Transverse colon (tissue), 4 donors: ENCODE measurements around the gene RPS6KA4. TPM values are rescaled to one million over a fixed set of nuclear protein-coding genes. Genes with fewer than 3 reads are reported as not detected.

Experiments used
- DNase-seq: peaks from one replicate; pipeline ENCODE4 v3.0.0-alpha.2; 2019
- H3K27ac ChIP-seq, 4 donors: fragments of 200-600 bp; sonication (generic); 2 replicates each; pipeline ENCODE4 v1.5.1; 2016 to 2018; ENCODE audit warnings: inconsistent platforms in 4 of 4
- H3K27me3 ChIP-seq: fragments of 200-600 bp; sonication (generic); 2 replicates; pipeline ENCODE4 v1.5.1; 2017; ENCODE audit warnings: inconsistent platforms
- H3K36me3 ChIP-seq, 4 donors: fragments of 200-600 bp; sonication (generic); 2 replicates each; pipeline ENCODE4 v1.5.1; 2017 to 2019; ENCODE audit warnings: inconsistent platforms in 4 of 4
- H3K4me1 ChIP-seq, 4 donors: fragments of 200-600 bp; sonication (generic); 2 replicates each; pipeline ENCODE4 v1.5.1; 2017 to 2020; ENCODE audit warnings: inconsistent platforms in 4 of 4
- H3K4me3 ChIP-seq, 4 donors: fragments of 200-600 bp; sonication (generic); 1 replicate in 1 of 4; 2 replicates in 3 of 4; pipeline versions ENCODE4 v1.5.1 to v1.6.1; 2017 to 2019; ENCODE audit warnings: inconsistent platforms in 4 of 4
- H3K9me3 ChIP-seq, 2 donors: fragments of 200-600 bp; sonication (generic); 2 replicates each; pipeline ENCODE4 v1.5.1; 2017 to 2019; ENCODE audit warnings: inconsistent platforms in 2 of 2
- CTCF ChIP-seq, 5 experiments: fragments of 200-600 bp in 3 of 5; fragments of 450-650 bp in 2 of 5; sonication (generic) in 3 of 5; IDR thresholded peaks; 1 replicate in 2 of 5; 2 replicates in 3 of 5; pipeline ENCODE4 v1.5.1; 2016 to 2017; ENCODE audit warnings: antibody characterized with exemption in 5 of 5, inconsistent platforms in 3 of 5, mild to moderate bottlenecking in 2 of 5, moderate library complexity in 1 of 5
- EP300 ChIP-seq: sonication (generic); formaldehyde crosslinking; IDR thresholded peaks from one replicate; pipeline ENCODE4 v1.6.1; 2017; ENCODE audit warnings: antibody characterized with exemption, low read depth
- POLR2A ChIP-seq: fragments of 450-650 bp; IDR thresholded peaks from one replicate; pipeline ENCODE4 v1.6.1; 2016; ENCODE audit warnings: antibody characterized with exemption, mild to moderate bottlenecking, moderate library complexity
- POLR2AphosphoS5 ChIP-seq, 3 donors: sonication (generic); formaldehyde crosslinking; IDR thresholded peaks; one replicate each; pipeline ENCODE4 v1.6.1; 2016; ENCODE audit warnings: antibody characterized with exemption in 3 of 3
- WGBS, 2 donors: methylation state at CpG; one replicate each; pipeline ENCODE4 v1.1.5; 2018; ENCODE audit warnings: low coverage in 1 of 2; 5-methylcytosine and 5-hydroxymethylcytosine counted together
- in situ Hi-C, 4 donors: fragments of 200-750 bp; cut with MboI; loops; one replicate each; pipeline versions ENCODE4 v1.15.0 to v1.15.1; 2017; ENCODE audit warnings: low sequenced_read_pairs in 3 of 4, low pct_ligation_motif_present in 1 of 4, low pct_unique_long_range_greater_than_20kb in 1 of 4
- intact Hi-C: fragments of 100-400 bp; cut with DNase I; formaldehyde crosslinking; loops from one replicate; pipeline ENCODE4 v1.15.1; 2023; ENCODE audit warnings: low total_unique reads
- total RNA-seq, 4 donors: library from RNA; depleted of rRNA; stranded (reverse); fragments of >200 nt; gene quantifications; one replicate each; pipeline ENCODE4 v1.1.0, GENCODE V29; 2016

Gene RPS6KA4
- total RNA-seq, 4 donors from 2014 or later, result 14.5 to 86.0 (median 34.5) TPM

DNA sequence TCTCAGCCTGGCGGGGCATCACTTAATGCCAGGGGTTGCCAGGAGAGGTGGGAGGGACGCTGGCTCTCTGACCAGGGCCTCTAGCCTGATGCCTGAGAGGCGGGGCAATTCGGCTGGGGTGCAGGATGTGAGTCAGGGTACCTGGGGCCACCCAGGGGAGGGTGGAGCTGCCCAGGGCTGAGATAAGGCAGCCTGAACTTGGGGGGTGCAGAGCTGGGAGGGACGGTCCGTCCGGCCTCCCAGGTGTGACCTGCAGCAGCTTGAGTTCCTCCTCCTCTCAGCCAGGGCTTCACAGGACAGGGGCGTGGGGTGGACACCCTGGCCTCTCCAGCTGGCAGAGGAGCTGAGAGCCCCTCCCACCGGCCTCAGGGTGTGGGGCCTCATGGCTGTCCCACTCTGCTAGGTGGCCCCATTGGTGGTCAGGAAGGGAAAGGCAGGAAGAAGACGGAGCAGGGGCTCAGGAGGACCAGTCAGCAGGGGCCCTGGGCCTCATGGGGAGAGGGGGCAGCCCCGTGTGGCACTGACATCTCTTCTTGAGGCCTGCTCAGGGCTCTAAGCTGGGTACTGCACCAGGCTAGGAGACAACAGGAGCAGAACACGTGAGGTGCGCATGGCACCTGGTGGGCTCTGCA lies 942 bp upstream of the RPS6KA4 start:
- peaks cover 21 to 41% (median 36%) of the 10 kb centered on the region in 4 donors for H3K4me1 ChIP-seq
- peak overlapping the region in 3 of 4 donors; percentile 58 to 76 (median 73) for H3K4me3 ChIP-seq
- peak; percentile 32 for DNase-seq
- H3K27ac ChIP-seq, result peak overlapping the region; percentile 82 to 92 (median 88)
- no peaks in the 10 kb centered on the region for H3K9me3 ChIP-seq
- H3K27me3 ChIP-seq, result no peaks in the 10 kb centered on the region
- WGBS, 2 donors, result 54% methylated on average over 13 of the region's 13 CpGs; no CpG with 5 or more reads in 1 of the 2 donors
- no peak for TF ChIP-seq POLR2A
- peaks cover 0 to 7% (median 0%) of the 10 kb centered on the region in 4 donors for H3K36me3 ChIP-seq
- in situ Hi-C loops, result no loop called here
- intact Hi-C loops, result no loop called here

GRCh38 chr11:64358536-64358906 lies 441 bp upstream of the RPS6KA4 start:
- intact Hi-C loops (no loop called here), in situ Hi-C loops (no loop called here)
- WGBS, 2 donors, result 13% methylated on average over 5 of the region's 7 CpGs; no CpG with 5 or more reads in 1 of the 2 donors

GRCh38 chr11:64359712-64360445 lies 917 bp downstream of the RPS6KA4 start:
- peaks cover 0 to 11% (median 3%) of the 10 kb centered on the region in 4 donors for H3K36me3 ChIP-seq
- H3K9me3 ChIP-seq, result no peaks in the 10 kb centered on the region
- H3K27ac ChIP-seq, result peak overlapping the region; percentile 82 to 92 (median 88)
- peaks cover 21 to 35% (median 34%) of the 10 kb centered on the region in 4 donors for H3K4me1 ChIP-seq
- DNase-seq, result peak; percentile 22
- no peaks in the 10 kb centered on the region for H3K27me3 ChIP-seq
- TF ChIP-seq POLR2AphosphoS5 (IDR thresholded peaks at IDR 0.05), result no peak
- TF ChIP-seq POLR2A, result no peak
- no peak for TF ChIP-seq CTCF (IDR thresholded peaks at IDR 0.05)
- no peak for TF ChIP-seq EP300
- WGBS, 2 donors, result 58 to 69% methylated on average over 7 to 36 of the region's 38 CpGs
- H3K4me3 ChIP-seq, result peak overlapping the region; percentile 58 to 99 (median 74)
- in situ Hi-C loops, result no loop called here
- intact Hi-C loops, result no loop called here

More at GRCh38 chr11:64358536-64358906, 441 bp upstream of the RPS6KA4 start:
- H3K4me1 ChIP-seq, result peaks cover 21 to 41% (median 36%) of the 10 kb centered on the region in 4 donors
- DNase-seq, result no peak
- TF ChIP-seq EP300 (no peak), CTCF (IDR thresholded peaks at IDR 0.05) (peak in 1 of 5 experiments; percentile 10)
- peak overlapping the region; percentile 34 to 76 (median 66) for H3K4me3 ChIP-seq
- H3K27me3 ChIP-seq, result no peaks in the 10 kb centered on the region
- H3K36me3 ChIP-seq, result peaks cover 0 to 11% (median 2%) of the 10 kb centered on the region in 4 donors
- H3K27ac ChIP-seq, result peak overlapping the region; percentile 82 to 92 (median 88)
- H3K9me3 ChIP-seq, result no peaks in the 10 kb centered on the region

DNA sequence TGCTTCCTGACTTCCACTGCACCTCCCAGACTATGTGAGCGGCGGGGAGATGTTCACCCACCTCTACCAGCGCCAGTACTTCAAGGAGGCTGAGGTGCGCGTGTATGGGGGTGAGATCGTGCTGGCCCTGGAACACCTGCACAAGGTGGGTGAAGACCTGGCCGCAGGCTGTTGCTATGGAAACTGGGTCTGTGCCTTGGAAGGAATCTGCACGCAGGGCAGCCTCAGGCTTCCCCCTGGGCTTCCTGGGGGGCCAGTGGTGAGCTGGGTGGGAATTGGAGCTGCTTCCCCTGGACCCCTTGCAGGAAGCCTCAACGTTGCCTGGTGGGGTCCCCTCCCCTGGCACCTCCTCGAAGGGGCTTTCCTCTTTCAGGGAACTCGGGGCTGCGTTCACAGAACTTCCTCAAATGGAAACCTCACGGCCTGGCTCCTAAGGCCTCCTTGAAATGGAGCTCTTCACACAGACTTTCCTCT lies 1.5 kb downstream of the RPS6KA4 start:
- WGBS, 2 donors, result 79 to 80% methylated on average over 4 to 13 of the region's 13 CpGs
- Histone ChIP-seq H3K27me3 (no peaks in the 10 kb centered on the region), H3K9me3 (no peaks in the 10 kb centered on the region), H3K4me1 (peaks cover 18 to 29% (median 28%) of the 10 kb centered on the region in 4 donors), H3K36me3 (peaks cover 0 to 14% (median 3%) of the 10 kb centered on the region in 4 donors), H3K4me3 (peak overlapping the region in 1 of 4 donors; percentile 76), H3K27ac (no peak overlapping the region)
- in situ Hi-C loops, result no loop called here
- TF ChIP-seq POLR2A (no peak), CTCF (IDR thresholded peaks at IDR 0.05) (no peak), EP300 (no peak), POLR2AphosphoS5 (IDR thresholded peaks at IDR 0.05) (no peak)
- no peak for DNase-seq
- intact Hi-C loops, result no loop called here
